Rectal smooth muscle tissue (tissue), 1 donor: ENCODE data around the gene CD27.
A peak's percentile ranks its signal among the peaks of the same experiment; 100 is the strongest.

Experiments used
- H3K27ac ChIP-seq: one replicate; pipeline ENCODE4 v1.7.0; 2013; ENCODE audit warnings: low read depth, low read length, inconsistent platforms
- H3K27me3 ChIP-seq: one replicate; pipeline ENCODE4 v1.7.0; 2013; ENCODE audit warnings: low read length; ENCODE audit not compliant: control insufficient read depth, insufficient read depth
- H3K36me3 ChIP-seq: one replicate; pipeline ENCODE4 v1.7.0; 2013; ENCODE audit warnings: low read length; ENCODE audit not compliant: control insufficient read depth, insufficient read depth
- H3K4me1 ChIP-seq: one replicate; pipeline ENCODE4 v1.7.0; 2013; ENCODE audit warnings: low read length; ENCODE audit not compliant: control insufficient read depth, insufficient read depth
- H3K4me3 ChIP-seq: one replicate; pipeline ENCODE4 v1.7.0; 2013; ENCODE audit warnings: low read length
- H3K9ac ChIP-seq: one replicate; pipeline ENCODE4 v1.7.0; 2013; ENCODE audit warnings: low read length

CD27 gene

DNA sequence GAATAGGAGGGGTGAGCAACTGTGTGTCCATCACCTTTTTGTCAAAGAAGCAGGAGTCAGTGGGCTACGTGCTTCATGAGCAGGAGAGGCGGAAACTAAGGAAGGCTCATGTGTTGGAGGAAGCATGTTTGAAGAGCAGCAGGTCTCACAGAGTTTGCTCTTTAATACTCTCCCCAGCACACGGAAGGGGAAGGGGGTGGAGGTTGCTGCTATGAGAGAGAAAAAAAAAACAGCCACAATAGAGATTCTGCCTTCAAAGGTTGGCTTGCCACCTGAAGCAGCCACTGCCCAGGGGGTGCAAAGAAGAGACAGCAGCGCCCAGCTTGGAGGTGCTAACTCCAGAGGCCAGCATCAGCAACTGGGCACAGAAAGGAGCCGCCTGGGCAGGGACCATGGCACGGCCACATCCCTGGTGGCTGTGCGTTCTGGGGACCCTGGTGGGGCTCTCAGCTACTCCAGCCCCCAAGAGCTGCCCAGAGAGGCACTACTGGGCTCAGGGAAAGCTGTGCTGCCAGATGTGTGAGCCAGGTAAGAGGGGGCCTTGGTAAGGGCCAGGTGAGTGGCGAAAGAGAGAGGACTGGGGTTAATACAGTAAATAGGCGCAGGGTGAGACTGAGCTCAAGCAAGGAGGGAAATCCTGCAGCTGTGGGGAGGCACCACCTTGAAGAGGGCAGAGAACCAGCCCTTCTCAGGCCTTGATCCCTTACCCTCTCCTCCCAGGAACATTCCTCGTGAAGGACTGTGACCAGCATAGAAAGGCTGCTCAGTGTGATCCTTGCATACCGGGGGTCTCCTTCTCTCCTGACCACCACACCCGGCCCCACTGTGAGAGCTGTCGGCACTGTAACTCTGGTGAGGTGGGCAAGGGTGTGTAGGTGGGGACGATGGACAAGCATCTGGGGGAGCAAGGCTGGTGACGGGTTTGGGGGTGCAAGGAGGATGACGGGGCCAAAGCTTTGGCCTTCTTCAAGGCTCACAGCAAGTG is at the start of gene CD27:
CD27 (plus strand) TSS at position 252 of the 985 bp plus-strand sequence; CDS start at position 393, 141 bp downstream.
- Histone ChIP-seq H3K36me3 (peaks cover 5% of the 10 kb centered on the region), H3K27me3 (no peaks in the 10 kb centered on the region), H3K4me1 (peaks cover 2% of the 10 kb centered on the region), H3K9ac (no peak within 1 kb of the TSS), H3K27ac (no peak within 1 kb of the TSS), H3K4me3 (peak within 1 kb of the TSS; percentile 52)

DNA sequence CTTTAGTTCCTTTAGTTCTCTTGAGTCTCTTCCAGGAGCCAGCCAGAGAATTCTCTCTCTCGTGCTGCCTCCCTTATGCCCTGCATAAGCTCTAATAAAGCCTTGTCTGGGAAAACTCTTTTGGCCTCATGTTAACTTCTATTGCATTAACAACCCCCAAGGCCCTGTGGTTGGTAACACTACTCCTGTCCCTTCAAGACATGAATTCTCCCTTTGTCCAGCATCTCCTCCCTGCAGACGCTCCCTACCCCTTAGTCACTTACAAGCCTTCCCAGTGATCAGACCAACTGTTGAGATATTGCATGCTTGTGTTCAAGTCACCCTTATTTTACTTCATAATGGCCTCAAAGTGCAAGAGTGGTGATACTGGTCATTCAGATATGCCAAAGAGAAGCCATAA is 48.7 kb upstream of the CD27 start:
- H3K27ac ChIP-seq = no peak overlapping the region
- no peaks in the 10 kb centered on the region for H3K27me3 ChIP-seq
- H3K36me3 ChIP-seq = no peaks in the 10 kb centered on the region
- H3K9ac ChIP-seq = no peak overlapping the region
- H3K4me3 ChIP-seq = no peak overlapping the region
- peaks cover 15% of the 10 kb centered on the region for H3K4me1 ChIP-seq

DNA sequence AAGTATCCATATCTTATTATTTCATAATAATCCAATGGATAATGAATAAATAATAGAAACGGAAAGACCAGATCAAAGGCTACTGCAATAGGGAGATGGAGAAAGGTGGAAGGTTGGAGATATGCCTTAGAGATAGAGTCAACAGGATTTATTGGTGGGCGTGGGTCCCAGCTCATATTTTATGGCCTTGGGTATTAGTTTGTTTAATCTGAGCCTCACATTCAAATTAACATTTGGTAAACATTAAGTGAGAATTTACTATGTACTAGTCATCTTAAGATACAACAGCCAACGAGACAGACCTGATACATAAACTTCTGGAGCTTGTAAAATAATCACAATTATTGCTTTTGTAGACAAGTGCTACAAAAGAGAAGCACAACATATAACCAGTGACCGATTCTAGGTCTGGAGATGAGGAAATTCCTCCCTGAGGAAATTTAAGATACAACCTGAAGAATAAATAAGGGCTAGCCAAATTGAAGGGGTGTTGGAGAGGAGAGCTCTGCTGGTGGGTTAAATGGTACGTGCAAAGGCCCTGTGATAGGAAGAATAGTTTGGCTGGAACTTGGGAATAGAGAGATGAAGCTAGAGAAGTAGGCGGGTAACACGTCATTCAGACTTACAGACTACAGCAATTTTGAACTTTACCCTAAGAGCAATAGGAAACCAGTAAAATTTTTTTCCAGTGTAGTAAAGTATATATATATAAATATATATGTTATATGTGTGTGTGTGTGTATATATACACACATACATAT is 44.7 kb upstream of the CD27 start:
- no peak overlapping the region for H3K9ac ChIP-seq
- no peak overlapping the region for H3K27ac ChIP-seq
- no peak overlapping the region for H3K4me3 ChIP-seq
- peaks cover 5% of the 10 kb centered on the region for H3K4me1 ChIP-seq
- no peaks in the 10 kb centered on the region for H3K36me3 ChIP-seq
- no peaks in the 10 kb centered on the region for H3K27me3 ChIP-seq

DNA sequence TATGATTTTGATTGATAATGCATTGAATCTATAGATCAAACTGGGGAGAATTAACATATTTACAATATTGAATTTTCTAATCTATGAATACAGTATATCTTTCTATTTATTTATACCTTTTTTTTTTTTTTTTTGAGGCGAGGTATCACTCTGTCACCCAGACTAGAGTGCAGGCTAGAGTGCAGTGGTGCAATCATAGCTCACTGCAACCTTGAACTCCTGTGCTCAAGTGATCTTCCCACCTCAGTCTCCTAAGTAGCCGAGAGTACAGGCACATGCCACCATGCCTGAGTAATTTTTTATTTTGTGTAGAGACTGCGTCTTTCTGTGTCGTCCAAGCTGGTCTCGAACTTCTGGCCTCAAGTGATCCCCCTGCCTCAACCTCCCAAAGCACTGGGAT is 40.4 kb upstream of the CD27 start:
- no peaks in the 10 kb centered on the region for H3K4me1 ChIP-seq
- H3K27ac ChIP-seq = no peak overlapping the region
- no peak overlapping the region for H3K4me3 ChIP-seq
- H3K9ac ChIP-seq = no peak overlapping the region
- no peaks in the 10 kb centered on the region for H3K27me3 ChIP-seq
- H3K36me3 ChIP-seq = no peaks in the 10 kb centered on the region

DNA sequence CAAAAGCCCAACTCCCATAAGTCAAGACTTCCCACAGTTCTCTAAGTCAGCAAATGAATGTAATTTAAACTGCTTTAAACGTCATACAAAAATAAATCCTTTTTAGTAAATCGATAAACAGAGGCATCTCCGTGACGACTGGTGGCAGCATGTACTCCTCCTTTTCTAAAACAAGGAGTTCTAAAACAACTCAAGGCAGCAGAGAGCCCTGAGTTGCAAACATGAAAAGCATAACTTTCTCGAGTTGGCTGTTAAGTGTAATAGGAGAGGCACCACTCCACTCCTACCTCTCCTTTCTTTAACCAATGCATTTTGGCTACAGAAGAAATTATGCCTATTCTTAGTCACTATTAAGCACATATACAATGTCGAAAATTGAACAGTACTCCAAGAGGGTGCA is 38.8 kb upstream of the CD27 start:
- no peak overlapping the region for H3K9ac ChIP-seq
- H3K27ac ChIP-seq = no peak overlapping the region
- H3K36me3 ChIP-seq = no peaks in the 10 kb centered on the region
- no peaks in the 10 kb centered on the region for H3K4me1 ChIP-seq
- no peak overlapping the region for H3K4me3 ChIP-seq
- H3K27me3 ChIP-seq = no peaks in the 10 kb centered on the region

DNA sequence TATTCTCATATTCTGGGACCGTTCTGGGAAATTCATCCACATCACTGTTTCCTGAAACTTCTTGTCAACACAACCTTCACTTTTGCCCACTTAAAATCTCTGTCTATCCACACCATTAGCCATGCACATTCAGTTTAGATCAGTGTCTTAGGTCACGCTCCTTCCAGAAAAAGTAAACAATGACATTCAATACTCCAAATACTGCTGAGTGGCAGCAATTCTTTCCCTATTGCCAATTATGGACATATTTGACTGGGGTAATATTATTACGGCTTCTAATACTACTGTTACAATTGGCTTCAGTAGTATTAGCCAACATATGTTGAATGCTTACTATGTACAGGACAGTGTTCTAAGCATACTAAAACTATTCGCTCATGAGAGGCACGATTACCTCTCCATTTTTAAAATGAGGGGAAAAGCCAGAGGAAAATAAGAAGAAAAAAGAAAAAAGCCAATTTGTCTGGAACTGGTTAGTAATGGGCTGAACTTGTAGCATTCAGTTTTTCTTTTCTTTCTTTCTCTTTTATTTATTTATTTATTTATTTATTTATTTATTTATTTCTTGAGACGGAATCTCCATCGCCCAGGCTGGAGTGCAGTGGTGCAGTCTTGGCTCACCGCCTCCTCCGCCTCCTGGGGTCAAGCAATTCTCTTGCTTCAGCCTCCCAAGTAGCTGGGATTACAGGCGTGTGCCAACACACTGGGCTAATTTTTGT is 37.4 kb upstream of the CD27 start:
- no peak overlapping the region for H3K4me3 ChIP-seq
- H3K4me1 ChIP-seq = no peaks in the 10 kb centered on the region
- H3K9ac ChIP-seq = no peak overlapping the region
- H3K36me3 ChIP-seq = no peaks in the 10 kb centered on the region
- no peaks in the 10 kb centered on the region for H3K27me3 ChIP-seq
- no peak overlapping the region for H3K27ac ChIP-seq

DNA sequence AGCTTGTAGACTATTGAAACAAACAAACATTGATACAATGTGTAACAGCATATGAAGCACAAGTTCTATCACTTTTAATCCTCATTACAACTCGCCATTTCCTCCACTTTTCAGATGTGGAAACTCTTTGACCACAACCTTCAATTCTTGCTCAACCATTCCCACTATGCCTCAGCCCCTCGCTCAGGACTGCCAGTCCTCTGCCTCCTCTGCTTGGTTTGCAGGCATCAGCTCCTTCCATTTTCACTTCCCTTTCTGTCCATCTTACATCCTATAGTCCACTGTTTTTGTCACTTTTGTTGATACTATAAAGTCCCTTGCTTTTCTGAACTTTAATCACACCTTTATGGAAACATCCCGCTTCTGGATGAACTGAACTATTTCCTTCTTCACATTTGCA is 28.2 kb upstream of the CD27 start:
- H3K27ac ChIP-seq = no peak overlapping the region
- H3K4me1 ChIP-seq = peaks cover 4% of the 10 kb centered on the region
- no peak overlapping the region for H3K4me3 ChIP-seq
- H3K9ac ChIP-seq = no peak overlapping the region
- no peaks in the 10 kb centered on the region for H3K27me3 ChIP-seq
- H3K36me3 ChIP-seq = no peaks in the 10 kb centered on the region

DNA sequence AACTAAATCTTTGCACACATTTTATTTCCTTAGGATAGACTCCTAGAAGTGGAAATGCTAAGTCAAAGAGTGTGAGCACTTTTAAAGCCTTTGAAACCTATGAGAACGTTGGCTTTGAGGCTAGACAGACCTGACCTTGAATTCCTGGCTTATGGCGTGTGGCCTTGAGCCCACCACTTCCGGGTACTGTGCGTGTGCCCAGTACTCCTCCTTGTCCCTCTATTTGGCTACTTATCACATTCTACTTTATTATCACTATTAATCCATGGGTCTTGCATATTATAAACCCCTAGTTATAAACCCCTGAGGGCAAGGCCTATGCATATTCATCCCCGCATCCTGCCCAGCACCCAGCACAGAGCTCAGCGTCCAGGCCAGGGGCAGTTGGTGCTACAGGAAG is 26.0 kb upstream of the CD27 start:
- Histone ChIP-seq H3K27ac (no peak overlapping the region), H3K27me3 (no peaks in the 10 kb centered on the region), H3K36me3 (no peaks in the 10 kb centered on the region), H3K4me1 (peaks cover 9% of the 10 kb centered on the region), H3K4me3 (no peak overlapping the region), H3K9ac (no peak overlapping the region)

DNA sequence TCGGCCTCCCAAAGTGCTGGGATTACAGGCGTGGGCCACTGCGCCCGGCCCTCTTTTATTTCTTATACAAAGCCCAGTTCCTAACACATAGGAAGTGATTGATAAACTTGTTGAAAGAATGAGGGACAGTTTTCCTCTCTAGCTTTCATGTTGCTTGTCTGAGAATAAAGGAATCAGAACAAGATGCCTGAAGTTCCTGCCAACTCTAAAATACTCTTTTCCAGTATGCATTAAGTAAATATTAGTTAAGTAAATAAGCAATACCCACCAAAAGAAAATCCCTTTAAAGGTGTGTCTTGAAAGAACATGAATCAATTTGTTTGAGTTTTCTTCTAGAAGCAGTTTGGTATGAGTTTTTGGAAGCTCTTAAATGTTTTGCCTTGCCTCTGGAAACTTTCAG is 24.4 kb upstream of the CD27 start:
- H3K4me1 ChIP-seq = peaks cover 13% of the 10 kb centered on the region
- H3K36me3 ChIP-seq = no peaks in the 10 kb centered on the region
- H3K27me3 ChIP-seq = no peaks in the 10 kb centered on the region
- no peak overlapping the region for H3K4me3 ChIP-seq
- H3K9ac ChIP-seq = no peak overlapping the region
- no peak overlapping the region for H3K27ac ChIP-seq

DNA sequence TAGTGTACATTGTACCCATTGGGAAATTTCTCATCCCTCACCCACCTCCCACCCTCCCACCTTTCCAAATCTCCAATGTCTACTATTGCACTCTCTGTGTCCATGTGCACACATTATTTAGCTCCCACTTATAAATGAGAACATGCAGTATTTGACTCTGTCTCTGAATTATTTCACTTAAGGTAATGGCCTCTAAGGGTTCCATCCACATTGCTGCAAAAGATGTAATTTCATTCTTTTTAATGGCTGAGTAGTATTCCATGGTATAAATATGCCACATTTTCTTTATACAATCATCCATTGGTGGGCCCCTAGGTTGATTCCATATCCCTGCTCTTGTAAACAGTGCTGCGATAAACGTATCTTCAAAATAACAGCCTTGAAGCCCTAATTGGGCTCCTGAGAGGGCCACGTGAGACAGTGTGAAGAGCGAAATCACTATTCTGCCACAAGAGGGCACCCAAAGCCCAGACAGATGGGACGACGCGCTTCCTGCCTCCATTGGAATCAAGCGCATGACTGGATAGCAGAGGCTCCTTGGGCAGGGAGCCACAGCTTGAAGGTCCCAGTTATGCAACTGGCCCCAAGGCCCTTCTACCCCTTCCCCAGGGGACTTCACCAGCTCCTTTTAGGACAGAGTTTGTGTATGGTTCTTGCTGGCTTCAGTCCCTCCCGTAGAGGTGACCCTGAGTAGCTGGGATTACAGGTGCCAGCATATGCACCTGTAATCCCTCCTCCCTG is 21.3 kb upstream of the CD27 start:
- Histone ChIP-seq H3K9ac (peak overlapping the region; percentile 49), H3K4me1 (peaks cover 13% of the 10 kb centered on the region), H3K27me3 (no peaks in the 10 kb centered on the region), H3K36me3 (no peaks in the 10 kb centered on the region), H3K4me3 (peak overlapping the region; percentile 36), H3K27ac (peak overlapping the region; percentile 68)

DNA sequence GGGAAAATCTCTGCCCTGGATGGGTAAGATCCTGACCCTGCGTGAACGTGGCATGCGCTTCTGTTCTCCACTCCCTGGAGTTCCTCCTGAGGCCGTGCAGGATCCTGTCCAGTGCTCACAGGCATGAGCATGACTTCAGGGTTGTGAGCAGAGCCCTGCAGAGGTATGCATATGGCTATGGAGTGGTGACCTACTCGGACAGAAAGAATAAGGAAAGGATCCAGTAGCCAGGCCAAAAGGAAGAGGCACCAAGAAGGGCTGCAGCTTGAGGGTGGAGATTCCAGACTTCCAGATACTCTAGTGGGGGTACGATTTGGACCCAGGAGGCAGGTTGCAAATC is 20.8 kb upstream of the CD27 start:
- Histone ChIP-seq H3K36me3 (no peaks in the 10 kb centered on the region), H3K9ac (peak overlapping the region; percentile 49), H3K4me3 (peak overlapping the region; percentile 36), H3K4me1 (peaks cover 13% of the 10 kb centered on the region), H3K27me3 (no peaks in the 10 kb centered on the region), H3K27ac (peak overlapping the region; percentile 68)

DNA sequence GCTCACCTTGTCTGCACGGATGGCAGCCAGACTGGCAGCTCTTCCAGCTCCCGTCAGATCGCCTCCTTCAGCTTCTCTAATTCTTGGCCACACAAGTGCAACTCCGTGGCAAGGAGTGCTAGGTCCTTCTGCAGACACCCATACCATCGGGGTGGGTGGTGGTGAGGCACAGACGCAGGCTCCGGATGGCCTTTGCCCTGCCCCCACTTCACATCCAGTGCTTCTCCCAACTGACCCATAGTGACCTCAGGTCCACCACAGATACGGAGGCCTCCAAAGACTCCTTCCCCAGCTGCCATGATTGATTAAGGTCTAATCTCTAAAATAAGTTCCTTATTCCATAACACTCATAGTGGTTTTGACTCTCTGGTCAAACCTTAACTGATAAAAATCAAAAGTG is 19.9 kb upstream of the CD27 start:
- no peaks in the 10 kb centered on the region for H3K36me3 ChIP-seq
- H3K27me3 ChIP-seq = no peaks in the 10 kb centered on the region
- no peak overlapping the region for H3K9ac ChIP-seq
- H3K4me1 ChIP-seq = peaks cover 14% of the 10 kb centered on the region
- H3K27ac ChIP-seq = no peak overlapping the region
- H3K4me3 ChIP-seq = no peak overlapping the region
